ENCODE results near the gene PTGER2.

DNA sequence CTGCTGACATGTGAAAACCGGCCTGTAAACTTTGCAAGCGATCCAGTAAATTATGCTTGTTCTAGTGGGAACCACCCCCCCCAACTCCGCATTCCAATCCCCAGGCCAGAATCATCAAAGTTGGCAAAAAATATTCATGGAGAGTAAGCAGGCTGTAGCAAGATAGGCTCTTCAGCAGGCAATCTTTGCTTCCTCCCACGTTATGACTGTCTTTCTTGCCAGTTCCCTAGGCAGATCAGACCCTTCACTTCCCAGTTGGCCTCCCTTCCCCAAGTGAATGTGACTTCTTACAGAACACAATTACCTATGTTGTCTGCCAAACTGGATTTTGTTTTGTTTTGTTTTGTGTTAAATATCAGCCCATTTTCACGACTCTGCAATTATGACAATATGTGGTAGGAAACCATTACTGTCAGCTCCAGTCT lies 1.2 kb upstream of the PTGER2 start:
- TF ChIP-seq GABPA (IDR thresholded peaks at IDR 0.05; ENCODE audit: low read depth), result no peak
- TF ChIP-seq, protein P1, sequence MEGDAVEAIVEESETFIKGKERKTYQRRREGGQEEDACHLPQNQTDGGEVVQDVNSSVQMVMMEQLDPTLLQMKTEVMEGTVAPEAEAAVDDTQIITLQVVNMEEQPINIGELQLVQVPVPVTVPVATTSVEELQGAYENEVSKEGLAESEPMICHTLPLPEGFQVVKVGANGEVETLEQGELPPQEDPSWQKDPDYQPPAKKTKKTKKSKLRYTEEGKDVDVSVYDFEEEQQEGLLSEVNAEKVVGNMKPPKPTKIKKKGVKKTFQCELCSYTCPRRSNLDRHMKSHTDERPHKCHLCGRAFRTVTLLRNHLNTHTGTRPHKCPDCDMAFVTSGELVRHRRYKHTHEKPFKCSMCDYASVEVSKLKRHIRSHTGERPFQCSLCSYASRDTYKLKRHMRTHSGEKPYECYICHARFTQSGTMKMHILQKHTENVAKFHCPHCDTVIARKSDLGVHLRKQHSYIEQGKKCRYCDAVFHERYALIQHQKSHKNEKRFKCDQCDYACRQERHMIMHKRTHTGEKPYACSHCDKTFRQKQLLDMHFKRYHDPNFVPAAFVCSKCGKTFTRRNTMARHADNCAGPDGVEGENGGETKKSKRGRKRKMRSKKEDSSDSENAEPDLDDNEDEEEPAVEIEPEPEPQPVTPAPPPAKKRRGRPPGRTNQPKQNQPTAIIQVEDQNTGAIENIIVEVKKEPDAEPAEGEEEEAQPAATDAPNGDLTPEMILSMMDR (IDR thresholded peaks at IDR 0.05), result no peak
- TF ChIP-seq, protein P2, sequence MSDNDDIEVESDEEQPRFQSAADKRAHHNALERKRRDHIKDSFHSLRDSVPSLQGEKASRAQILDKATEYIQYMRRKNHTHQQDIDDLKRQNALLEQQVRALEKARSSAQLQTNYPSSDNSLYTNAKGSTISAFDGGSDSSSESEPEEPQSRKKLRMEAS (IDR thresholded peaks at IDR 0.05; ENCODE audit: low read depth), result no peak
- no peak for TF ChIP-seq RXRA (IDR thresholded peaks at IDR 0.05; ENCODE audit: borderline replicate concordance, low read depth)
- TF ChIP-seq, protein P3, sequence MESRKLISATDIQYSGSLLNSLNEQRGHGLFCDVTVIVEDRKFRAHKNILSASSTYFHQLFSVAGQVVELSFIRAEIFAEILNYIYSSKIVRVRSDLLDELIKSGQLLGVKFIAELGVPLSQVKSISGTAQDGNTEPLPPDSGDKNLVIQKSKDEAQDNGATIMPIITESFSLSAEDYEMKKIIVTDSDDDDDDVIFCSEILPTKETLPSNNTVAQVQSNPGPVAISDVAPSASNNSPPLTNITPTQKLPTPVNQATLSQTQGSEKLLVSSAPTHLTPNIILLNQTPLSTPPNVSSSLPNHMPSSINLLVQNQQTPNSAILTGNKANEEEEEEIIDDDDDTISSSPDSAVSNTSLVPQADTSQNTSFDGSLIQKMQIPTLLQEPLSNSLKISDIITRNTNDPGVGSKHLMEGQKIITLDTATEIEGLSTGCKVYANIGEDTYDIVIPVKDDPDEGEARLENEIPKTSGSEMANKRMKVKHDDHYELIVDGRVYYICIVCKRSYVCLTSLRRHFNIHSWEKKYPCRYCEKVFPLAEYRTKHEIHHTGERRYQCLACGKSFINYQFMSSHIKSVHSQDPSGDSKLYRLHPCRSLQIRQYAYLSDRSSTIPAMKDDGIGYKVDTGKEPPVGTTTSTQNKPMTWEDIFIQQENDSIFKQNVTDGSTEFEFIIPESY (IDR thresholded peaks at IDR 0.05; ENCODE audit: borderline replicate concordance, low read depth), result no peak
- TF ChIP-seq JUND (IDR thresholded peaks at IDR 0.05), result no peak

Measured in SK-N-SH (cell line).